ENCODE results near the gene SLC39A9.
A peak's percentile ranks its signal among the peaks of the same experiment; 100 is the strongest.

SLC39A9 gene, protein sequence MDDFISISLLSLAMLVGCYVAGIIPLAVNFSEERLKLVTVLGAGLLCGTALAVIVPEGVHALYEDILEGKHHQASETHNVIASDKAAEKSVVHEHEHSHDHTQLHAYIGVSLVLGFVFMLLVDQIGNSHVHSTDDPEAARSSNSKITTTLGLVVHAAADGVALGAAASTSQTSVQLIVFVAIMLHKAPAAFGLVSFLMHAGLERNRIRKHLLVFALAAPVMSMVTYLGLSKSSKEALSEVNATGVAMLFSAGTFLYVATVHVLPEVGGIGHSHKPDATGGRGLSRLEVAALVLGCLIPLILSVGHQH

DNA sequence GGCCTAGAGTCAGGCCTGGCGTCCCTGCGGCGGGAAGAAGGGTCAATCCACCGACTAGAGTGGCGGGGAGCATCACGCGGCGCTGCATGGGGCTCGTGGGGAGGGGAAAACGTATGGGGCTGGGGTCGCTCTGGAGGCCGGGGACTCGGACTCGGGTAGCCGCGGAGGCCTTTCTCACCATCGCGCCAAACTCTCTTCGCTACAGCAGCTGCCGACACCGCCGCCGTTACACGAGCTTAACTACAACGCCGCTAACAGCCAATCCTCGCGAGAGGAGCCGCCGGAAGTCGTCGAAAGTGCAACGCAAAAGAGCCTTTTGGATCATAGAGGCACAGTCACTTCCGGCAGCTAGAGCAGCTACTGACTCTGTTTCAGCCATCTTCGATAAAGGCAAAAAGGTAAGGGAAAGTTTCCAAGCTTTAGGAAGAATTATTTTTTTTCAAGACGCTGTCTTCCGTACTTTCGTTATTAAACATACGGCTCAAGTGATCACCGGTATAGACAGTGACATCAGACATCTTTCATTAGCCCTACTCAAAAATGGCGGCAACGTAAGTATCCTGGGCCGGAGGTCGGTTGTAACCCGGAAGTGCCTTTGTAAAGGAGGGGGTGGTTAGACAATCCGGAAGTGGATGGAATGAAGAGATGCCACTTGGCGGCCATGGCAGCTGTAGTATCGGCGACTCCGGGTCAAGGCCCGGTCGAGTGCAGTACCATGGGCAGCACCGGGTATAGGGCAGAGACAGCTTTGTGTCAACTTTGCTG lies at the start of gene SLC39A9, which contains the start of gene ERH:
Gene SLC39A9, plus strand, starts transcription at position 640 of the 765 bp plus-strand sequence. CDS start 678 bp downstream, outside the sequence.
Gene ERH, minus strand, starts transcription at position 247 of the 765 bp plus-strand sequence. Its CDS starts 66 bp downstream, at position 181.
- peak; percentile 93 for DNase-seq

DNA sequence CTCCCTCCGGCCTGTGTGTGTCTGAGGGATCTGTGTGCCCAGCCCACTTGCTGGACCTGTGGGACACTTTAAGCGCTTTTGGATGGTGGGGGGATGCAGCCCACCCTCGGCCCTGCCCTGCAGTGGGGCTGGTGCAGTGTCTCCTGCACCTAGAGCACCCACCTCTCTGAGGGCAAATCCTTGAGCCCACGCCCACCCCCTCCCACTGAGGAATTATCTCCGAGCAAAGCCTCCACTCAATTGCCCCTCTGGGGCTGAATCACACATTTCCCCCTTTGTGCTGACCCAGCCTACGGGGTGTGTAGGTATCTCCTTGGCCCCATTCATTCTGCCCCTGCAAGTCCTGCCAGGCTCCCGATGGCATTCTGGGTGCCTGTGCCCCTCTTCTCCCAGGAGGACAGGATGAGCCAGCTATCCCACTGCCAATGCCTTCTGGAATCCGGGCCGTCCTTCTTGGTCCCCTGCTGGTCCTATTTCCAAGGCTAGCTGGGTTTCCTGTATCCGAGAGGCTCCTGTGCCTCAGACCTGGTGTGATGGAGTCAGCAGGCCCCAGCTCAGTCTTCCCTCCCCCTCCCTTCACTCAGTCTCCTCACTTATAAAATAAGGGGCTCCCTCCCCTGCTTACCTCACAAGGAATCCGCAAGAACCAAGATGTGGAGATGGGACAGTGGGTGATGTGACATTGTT lies 49.3 kb upstream of the SLC39A9 start:
- no peak for DNase-seq

DNA sequence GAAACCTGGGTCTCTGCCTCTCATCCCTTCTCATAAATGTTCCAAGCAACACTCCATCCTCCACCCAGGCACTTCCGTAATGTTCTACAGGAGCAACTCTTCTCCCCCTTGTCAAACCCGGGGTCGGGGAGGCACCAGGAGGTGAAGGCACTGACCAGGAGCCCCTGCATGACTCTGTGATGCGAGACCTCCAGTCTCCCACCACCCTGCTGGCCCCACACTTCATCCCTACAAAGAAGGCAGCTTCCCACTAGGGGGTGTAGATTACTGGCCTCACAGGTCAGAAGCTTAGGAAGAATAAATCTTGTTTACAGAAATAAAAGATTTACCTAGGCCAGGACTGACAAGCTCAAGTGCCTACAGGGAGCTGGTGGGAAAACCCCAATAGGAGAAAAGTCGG lies 47.6 kb upstream of the SLC39A9 start:
- no peak for DNase-seq

DNA sequence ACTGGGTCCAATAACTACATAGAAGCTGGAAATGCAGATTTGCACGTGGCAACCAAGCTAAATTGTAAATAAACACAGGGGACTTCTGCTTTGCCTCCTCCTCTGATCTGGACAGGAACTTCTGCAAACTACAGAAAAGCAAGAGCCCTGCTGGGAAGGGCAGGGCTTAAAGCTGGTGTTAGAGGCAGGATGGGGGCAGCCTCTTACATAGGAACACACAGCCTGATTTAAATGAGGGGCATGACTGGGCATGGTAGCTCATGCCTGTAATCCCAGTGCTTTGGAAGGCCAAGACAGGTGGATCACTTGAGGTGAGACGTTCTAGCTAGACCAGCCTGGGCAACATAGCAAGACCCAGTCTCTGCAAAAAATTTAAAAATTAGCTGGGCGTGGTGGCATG lies 47.1 kb upstream of the SLC39A9 start:
- DNase-seq, result no peak

DNA sequence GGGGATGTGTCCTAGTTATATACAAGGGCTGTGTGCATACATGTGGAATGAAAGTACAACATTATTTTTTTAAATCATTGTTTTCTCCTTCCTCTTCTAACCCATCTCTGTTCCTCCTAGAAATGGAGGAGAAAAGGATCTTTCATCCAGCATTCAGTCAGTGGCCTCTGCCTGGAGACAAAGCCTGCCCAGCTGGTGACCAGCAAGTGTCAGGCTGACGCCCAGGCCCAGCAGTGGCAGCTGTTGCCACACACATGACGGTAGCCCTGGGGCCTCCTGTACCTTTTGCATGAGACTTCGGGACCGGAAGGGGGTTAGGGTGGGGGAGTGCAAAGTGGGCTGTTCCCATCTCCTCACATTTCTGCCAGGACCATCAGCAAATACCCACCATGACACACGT lies 46.6 kb upstream of the SLC39A9 start:
- no peak for DNase-seq

DNA sequence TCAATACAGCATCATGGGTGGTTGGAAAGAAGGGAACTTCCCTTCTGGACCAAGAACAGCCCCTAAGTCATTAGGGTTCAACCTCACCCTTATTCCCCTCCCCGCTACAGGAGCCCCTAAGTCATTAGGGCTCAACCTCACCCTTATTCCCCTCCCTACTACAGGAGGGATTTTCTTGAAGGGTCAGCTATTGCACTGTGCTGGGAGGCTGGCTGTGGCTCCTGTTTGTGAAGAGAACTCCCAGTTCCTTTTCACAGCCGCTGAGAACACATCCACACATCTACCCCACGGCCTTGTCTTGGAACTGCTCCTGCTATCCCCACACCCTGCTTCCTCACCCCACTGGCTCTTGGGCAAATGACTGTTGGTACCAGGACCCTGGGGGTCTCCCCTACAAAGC lies 45.3 kb upstream of the SLC39A9 start:
- no peak for DNase-seq

DNA sequence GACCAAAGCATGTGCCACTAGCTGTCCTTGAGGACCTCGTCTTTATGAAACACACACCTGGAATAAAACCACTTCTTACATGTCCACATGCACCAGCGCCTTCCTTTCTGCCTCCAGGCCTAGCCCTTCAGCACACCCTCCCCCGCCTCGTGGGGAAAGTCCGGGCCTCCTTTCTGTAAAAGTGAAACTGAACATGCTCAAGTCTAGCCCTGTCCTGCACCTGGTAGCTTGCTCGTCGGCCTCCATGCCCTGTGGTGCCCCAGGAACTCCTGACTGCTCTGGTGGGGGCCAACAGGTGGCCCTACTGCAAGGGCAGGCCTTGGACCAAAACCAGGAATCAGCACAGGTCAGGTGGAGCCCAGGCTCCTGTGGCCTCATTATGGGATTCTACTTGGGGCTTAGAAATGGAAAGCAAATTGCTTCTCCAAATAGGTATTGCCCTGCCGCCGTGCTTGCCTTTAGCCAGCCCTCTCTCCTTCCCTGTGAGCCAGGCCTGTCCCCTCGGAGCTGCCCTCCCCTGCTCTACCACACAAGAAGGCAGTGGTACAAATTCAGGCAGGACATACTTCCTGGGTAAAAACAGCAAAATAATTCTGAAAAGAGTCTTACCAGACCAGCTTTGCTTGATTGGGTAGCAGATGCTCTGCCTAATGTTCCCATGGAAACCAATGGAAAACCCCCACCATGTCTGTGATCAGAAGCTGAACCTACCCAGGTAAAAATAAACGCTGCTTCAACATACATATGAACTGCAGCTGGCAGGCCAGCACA lies 43.9 kb upstream of the SLC39A9 start:
- DNase-seq, result peak; percentile 78

DNA sequence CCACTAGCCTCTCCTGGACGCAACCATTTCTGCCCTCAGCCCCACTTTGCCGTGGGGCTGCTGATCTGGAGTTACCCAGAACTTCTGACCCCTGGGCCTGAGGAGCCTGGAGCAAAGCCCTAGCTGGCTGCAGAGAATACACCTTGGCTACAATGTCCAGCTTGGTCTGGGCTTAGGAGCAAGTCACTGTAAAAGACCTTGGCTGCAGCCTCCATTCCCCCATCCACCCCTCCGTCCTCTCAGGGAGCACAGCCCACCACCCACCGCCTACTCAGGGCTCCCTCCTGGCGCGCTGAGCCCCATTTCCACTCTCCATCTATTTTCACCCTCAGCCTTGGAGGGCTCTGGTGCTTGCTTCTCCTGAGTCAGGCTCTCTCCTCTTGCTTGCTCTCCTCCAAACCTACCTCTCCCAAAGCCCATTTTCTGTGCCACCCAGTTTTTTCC lies 43.3 kb upstream of the SLC39A9 start:
- no peak for DNase-seq

DNA sequence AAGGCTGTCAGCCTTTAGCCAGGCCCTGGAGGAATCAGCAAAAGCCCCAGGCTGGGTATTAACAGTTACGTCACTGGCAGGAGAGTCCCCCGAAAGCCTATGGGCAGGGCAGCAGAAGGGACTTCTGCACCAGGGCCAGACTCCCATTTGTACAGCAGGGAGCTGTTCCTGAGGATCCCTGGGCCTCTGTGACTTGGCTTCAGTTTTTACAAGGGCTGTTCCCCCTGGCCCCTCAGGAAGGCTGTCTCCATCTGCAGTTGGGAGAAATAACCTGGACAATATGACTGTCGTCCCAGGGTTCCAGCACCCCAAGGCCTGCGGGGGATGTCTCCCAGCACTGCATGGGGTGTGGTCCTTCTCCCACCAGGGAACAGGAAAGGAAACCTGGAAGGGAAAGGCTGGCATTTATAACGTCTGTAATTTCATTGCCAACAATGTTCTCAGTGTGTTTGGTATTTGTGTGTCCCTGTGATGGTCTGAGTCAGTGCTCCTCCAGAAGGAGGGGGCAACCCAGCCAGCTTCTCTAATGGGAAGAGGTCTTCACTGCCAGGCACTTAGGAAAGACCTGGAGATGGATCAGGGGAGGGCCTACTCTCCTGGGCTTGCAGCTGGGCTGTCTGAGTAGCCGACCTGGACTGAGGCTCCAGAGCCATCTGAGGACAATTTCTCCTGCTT lies 42.7 kb upstream of the SLC39A9 start:
- DNase-seq, result no peak

DNA sequence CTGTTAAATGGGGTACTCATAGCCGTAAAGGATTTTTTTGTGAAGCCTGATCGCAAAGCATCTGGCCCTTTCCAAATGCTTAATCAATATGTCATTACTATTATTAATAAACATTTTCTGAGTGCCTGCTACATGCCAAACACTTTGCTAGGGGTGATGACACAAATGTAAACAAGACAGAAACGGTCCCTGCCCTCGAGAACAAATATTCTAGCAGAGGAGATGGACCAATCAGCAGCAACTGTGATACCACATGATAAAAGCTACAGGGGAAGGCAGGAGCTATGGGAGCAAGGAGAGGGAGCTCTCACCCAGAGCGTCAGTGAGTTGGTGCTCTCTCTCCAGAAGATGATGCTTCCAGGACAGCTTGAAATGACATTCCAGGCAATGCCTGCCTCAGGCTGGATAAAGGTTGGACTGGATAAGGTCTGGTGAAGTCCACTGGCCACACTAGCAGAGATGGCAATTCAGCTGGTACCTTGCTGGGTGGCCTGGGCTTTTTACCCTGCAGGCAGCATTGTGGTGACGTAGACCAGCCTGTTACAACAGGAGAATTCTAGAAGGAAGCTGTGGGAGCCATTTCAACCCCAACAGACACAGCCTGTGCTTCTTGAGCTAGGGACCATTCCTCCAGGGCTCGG lies 41.5 kb upstream of the SLC39A9 start:
- no peak for DNase-seq

DNA sequence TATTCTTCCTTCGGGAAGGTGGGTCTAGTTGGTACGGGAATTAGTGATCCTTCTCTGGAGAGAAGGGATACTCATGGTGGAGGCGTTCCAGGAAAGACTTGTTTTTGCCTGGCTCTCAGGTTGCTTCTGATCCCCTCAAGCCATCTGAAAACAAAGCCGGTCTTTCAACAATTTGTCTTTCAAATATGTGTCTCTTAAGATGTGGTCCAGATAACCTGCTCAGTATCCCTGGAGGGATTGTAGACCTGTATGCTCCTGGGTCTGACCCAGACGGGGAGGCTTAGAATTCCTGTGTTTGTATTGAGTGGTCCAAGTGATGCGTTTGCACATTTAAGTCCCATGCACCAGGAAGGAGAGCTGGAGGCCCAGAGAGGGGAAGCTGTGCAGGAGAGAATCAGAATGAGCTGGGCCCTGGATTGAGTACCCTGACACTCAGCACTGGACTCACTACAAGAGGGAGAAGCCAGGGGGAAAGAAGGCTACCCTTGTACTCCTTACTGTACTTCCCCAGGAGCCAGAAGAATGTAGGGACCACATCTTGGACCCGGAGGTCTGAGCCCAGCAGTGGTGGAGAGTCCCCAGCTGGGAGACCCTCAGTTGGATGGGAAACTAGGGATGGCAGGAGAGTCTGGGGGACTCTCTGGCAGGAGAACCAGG lies 40.8 kb upstream of the SLC39A9 start:
- DNase-seq, result no peak

DNA sequence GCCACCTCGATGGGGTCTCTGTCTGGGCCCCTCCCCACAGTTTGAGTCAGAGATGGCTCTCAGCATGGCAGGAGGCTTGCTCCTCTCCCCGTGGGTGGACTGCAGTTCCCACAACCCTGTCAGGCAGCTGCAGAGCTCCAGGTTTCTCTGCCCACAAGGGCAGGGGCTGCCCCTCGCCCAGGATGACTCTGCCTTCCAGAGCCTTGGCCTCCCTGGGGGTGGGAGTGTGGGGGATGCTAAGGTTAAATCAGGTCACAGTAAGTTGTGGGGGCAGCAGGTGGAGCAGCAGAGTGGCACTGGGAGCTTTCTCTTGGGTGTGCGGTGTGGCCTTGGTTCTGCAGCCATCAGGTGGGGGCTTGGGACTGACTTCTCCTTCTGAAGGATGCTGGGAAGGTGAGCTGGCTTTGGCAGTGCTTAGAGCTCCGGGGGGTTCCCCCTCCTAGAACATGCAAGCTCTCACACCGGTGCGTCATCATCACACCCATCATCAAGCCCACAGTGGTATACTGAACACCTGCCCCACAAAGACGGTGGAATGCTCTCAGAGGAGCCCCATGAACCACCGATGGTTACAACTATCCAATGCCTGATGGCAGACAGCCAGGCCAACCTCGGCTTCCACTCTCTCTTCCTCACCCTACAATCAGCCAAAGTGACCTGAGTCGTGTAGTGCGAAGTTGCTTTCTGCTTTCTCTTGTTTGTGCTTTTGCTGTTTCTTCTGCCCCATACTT lies 40.1 kb upstream of the SLC39A9 start:
- no peak for DNase-seq

DNA sequence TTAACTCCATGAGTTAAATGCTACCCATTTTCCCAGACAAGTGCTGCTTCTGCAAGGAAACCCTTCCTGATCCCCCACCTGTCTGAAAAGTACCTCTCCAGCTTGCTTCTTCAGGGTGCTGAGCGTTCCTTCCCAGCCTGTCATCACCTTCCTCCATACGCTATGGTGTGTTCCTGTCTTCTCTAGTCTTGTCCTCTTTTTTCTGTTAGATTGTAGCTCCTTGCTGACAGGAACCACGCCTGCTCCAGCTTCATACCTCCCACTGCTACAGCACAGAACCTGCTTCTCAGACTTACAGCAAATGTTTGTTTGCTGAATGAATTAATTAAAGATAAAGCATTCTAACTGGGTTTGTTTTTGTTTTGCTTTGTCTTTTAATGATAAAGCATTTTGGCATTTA lies 39.5 kb upstream of the SLC39A9 start:
- no peak for DNase-seq

DNA sequence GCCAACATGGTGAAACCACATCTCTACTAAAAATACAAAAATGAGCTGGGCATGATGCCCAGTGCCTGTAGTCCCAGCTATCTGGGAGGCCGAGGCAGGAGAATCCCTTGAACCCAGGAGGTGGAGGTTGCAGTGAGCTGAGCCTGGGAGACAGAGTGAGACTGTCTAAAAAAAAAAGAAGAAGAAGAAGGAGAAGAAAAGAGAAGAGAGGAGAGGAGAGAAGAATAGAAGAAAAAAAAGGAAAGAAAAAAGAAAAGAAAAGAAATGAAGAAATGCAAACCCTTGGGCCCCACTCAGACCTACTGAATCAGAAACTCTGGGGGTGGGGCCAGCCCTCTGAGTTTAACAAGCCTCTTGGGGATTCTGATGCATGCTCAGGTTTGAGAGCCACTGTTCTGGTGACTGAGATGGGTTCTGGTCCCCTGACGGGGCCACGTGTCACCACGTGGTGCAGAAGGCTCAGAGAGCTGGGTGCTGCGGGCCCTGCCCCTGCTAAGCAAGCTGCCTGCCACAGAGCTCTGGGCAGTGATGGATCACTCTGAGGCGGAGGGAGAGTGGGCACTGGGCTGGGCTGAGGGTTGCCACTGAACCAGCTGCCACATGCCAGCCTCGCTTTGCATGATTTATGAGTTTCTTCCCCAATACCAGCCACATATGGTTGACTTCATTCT lies 37.9 kb upstream of the SLC39A9 start:
- DNase-seq, result no peak

DNA sequence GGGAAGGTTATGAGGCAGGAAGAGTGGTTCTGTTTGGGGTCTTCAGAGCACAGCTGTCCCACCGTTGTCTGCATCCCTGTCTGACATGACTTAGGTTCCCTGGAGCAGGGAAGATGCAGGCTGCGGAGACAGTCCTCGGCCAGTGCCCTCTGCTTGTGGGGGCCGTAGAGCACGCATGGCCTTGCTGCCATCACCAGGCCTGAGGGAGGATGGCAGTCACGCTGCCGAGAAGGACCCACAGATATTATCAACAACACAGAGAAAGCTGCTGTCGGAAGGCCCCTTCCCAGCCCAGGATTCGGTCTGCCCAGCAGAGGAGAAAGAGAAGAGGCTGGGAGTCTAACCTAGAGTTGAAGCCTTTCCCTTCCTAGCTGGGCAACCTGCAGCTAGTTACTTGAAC lies 35.4 kb upstream of the SLC39A9 start:
- no peak for DNase-seq

DNA sequence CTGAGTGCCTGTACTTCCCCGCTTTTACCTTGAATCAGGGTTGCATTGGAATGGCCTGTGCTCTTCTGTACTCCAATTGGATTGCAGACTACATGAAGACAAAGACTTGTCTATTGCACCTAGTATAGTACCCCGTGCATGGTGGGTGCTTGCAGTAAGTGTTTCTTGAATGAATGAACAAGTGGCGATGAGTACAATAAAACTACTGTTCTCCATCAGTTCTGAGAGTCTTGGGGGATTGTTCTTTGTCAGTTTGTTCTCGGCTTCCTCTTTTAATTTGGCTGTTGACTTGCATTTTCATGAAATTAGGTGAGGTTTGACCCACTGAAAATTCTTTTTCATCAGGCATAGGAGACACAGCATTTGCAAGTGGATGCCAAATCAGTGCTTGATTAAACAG lies 34.5 kb upstream of the SLC39A9 start:
- DNase-seq, result peak; percentile 15

DNA sequence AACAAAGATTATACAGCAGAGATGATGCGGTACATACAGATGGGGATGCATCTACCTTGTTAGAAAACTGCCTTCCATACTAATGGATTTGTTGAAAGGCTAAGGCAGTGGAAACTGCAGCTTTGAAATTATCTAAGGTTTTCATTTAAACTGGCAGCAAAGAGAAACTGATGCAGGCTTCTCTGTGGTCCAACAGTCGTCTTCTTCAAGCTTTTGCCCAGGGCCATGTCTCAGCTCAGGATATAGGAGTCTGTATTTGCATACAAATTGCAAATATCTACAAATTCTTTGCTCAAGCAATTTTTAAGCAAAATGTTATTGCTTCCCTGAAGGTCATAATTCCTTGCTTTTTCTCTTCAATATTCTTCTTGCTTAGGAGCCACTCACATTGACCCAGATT lies 34.1 kb upstream of the SLC39A9 start:
- DNase-seq, result no peak

DNA sequence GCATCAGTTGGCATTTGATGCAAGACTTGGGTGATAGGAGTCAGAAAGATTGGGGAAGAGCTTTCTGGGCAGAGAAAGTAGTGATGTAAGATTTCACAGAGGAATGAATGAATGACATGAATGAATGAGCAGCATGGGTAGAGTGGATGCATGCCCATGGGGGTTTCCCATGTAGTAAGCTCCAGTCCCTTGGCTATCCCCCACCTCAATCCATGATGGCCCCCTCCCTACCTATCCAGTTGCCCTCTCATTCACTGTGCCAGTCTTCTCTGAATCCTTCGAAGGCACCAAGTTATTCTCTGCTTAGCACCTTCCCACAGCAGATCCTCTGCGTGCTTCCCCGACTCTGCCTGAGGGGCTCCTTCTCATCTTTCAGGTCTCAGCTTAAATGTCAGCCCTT lies 32.4 kb upstream of the SLC39A9 start:
- no peak for DNase-seq

DNA sequence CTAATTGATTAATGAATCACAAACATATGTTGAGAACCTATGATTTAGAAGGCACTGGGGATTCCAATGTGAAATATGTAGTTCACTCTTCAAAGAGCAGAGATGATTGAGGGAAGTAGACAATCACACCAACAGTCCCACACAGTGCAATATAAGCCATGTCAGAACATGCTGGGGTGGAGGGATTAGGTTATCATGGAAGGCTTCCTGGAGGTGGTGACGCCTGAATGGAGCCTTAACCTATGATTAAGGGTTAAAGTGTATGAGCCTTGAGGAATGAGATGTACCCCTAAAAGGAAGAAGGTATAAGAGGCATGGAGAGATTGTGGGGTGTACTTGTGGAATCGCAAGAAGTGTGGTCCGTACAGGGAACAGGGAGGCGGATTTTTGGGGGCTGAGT lies 31.7 kb upstream of the SLC39A9 start:
- DNase-seq, result no peak

DNA sequence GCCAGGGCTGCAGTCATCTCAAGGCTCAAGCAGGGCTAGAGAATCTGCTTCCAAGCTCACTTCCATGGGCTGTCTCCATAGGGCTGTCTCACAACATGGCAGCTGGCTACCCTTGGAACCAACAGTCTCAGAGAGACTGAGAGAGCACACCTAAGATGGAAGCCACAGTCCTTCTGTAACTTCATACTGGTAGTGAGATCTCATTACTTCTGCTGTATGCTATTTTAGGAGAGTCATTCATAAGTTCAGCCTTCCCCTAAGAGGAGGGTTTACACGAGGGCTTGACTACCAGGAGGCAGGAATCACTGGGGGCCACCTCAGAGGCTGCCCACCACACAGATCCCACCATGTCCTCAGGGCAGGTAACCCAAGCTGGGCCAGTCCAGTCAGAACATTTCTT lies 30.1 kb upstream of the SLC39A9 start:
- peak; percentile 37 for DNase-seq

Data from activated CD8-positive, alpha-beta memory T cell treated with anti-CD3 and anti-CD28 coated beads for 24 hours (primary cell).